CD14-positive monocyte (primary cell): ENCODE measurements around the gene ALDH3A2. TPM values are rescaled to one million over a fixed set of nuclear protein-coding genes. Genes with fewer than 3 reads are reported as not detected.

Experiments
- DNase-seq, 3 donors: peaks; one replicate each; pipeline ENCODE4 v3.0.0-alpha.2; 2011 to 2022
- H2AFZ ChIP-seq: 2 replicates; pipeline ENCODE4 v1.6.0; 2012; ENCODE audit warnings: mild to moderate bottlenecking, low read depth, low read length, inconsistent platforms; ENCODE audit not compliant: insufficient read depth, poor library complexity, severe bottlenecking
- H3K27ac ChIP-seq, 2 donors: 1 replicate in 1 of 2; 2 replicates in 1 of 2; pipeline ENCODE4 v1.5.1; 2012 to 2013; ENCODE audit warnings: low read length in 2 of 2, control low read depth in 1 of 2, inconsistent platforms in 1 of 2, low read depth in 1 of 2, mild to moderate bottlenecking in 1 of 2
- H3K27me3 ChIP-seq, 2 donors: one replicate each; pipeline versions ENCODE4 v1.6.0 to v1.6.1; 2011 to 2013; ENCODE audit warnings: low read length in 2 of 2; ENCODE audit not compliant: control insufficient read depth in 2 of 2, insufficient read depth in 2 of 2
- H3K36me3 ChIP-seq, 2 donors: replicated peaks in 1 of 2; 1 replicate in 1 of 2; 2 replicates in 1 of 2; pipeline versions ENCODE4 v1.5.1 to v1.6.1; 2012 to 2013; ENCODE audit warnings: low read length in 2 of 2, control low read depth in 1 of 2, inconsistent platforms in 1 of 2, mild to moderate bottlenecking in 1 of 2; ENCODE audit not compliant: insufficient read depth in 2 of 2, control insufficient read depth in 1 of 2
- H3K4me1 ChIP-seq, 2 donors: 1 replicate in 1 of 2; 2 replicates in 1 of 2; pipeline versions ENCODE4 v1.5.1 to v1.6.1; 2012 to 2013; ENCODE audit warnings: low read length in 2 of 2, control low read depth in 1 of 2, inconsistent platforms in 1 of 2, mild to moderate bottlenecking in 1 of 2, moderate library complexity in 1 of 2; ENCODE audit not compliant: insufficient read depth in 2 of 2, control insufficient read depth in 1 of 2
- H3K4me2 ChIP-seq: replicated peaks from 2 replicates; pipeline ENCODE3; 2012; ENCODE audit warnings: low read length, moderate library complexity, mild to moderate bottlenecking; ENCODE audit not compliant: poor library complexity, severe bottlenecking; ENCODE audit errors: extremely low read depth
- H3K4me3 ChIP-seq, 3 experiments: fragments of 200-600 bp in 1 of 3; sonication (generic) in 1 of 3; replicated peaks in 1 of 3; 1 replicate in 2 of 3; 2 replicates in 1 of 3; pipeline ENCODE4 v1.5.1; 2011 to 2013; ENCODE audit warnings: low read length in 3 of 3, mild to moderate bottlenecking in 3 of 3, control low read depth in 2 of 3, low read depth in 2 of 3, inconsistent platforms in 1 of 3, moderate library complexity in 1 of 3
- H3K79me2 ChIP-seq: 2 replicates; pipeline ENCODE4 v1.6.0; 2012; ENCODE audit warnings: mild to moderate bottlenecking, control low read depth, inconsistent platforms, low read length, moderate library complexity; ENCODE audit not compliant: insufficient read depth
- H3K9ac ChIP-seq: 2 replicates; pipeline ENCODE4 v1.6.0; 2017; ENCODE audit warnings: low read length, mild to moderate bottlenecking; ENCODE audit not compliant: insufficient read depth, poor library complexity, severe bottlenecking
- H3K9me3 ChIP-seq, 2 donors: replicated peaks in 1 of 2; 1 replicate in 1 of 2; 2 replicates in 1 of 2; pipeline versions ENCODE4 v1.5.1 to v1.6.1; 2012 to 2013; ENCODE audit warnings: low read length in 2 of 2, control low read depth in 1 of 2; ENCODE audit not compliant: control insufficient read depth in 1 of 2, insufficient read depth in 1 of 2
- H4K20me1 ChIP-seq: 2 replicates; pipeline ENCODE4 v1.6.0; 2012; ENCODE audit warnings: mild to moderate bottlenecking, low read length, control low read depth, moderate library complexity; ENCODE audit not compliant: insufficient read depth
- H3K27ac Mint-ChIP-seq, 7 donors: one replicate each; pipeline ENCODE4 v1.8.0; 2020; ENCODE audit warnings: mild to moderate bottlenecking in 7 of 7, mixed read lengths in 7 of 7, moderate library complexity in 6 of 7, inconsistent platforms in 2 of 7
- H3K27me3 Mint-ChIP-seq, 3 donors: one replicate each; pipeline ENCODE4 v1.8.0; 2021 to 2022; ENCODE audit warnings: low read depth in 3 of 3, mild to moderate bottlenecking in 3 of 3, mixed read lengths in 3 of 3, moderate library complexity in 3 of 3, inconsistent platforms in 1 of 3
- H3K36me3 Mint-ChIP-seq, 2 donors: one replicate each; pipeline ENCODE4 v1.8.0; 2020; ENCODE audit warnings: mixed read lengths in 2 of 2, inconsistent platforms in 1 of 2, mild to moderate bottlenecking in 1 of 2
- H3K4me1 Mint-ChIP-seq: one replicate; pipeline ENCODE4 v1.8.0; 2020; ENCODE audit warnings: mild to moderate bottlenecking, mixed read lengths
- H3K4me3 Mint-ChIP-seq, 2 donors: one replicate each; pipeline ENCODE4 v1.8.0; 2020; ENCODE audit warnings: mild to moderate bottlenecking in 2 of 2, mixed read lengths in 2 of 2, moderate library complexity in 1 of 2
- H3K9me3 Mint-ChIP-seq, 7 donors: one replicate each; pipeline ENCODE4 v1.8.0; 2020 to 2022; ENCODE audit warnings: mixed read lengths in 7 of 7, mild to moderate bottlenecking in 6 of 7, moderate library complexity in 6 of 7, inconsistent platforms in 2 of 7
- CTCF ChIP-seq: fragments of 200-600 bp; IDR thresholded peaks from one replicate; pipeline ENCODE4 v1.8.0; 2022; ENCODE audit warnings: antibody characterized with exemption, mild to moderate bottlenecking
- WGBS: methylation state at CpG from one replicate; pipeline ENCODE4 v1.1.5; 2013; ENCODE audit warnings: missing lambda C conversion rate; ENCODE audit not compliant: insufficient coverage; 5-methylcytosine and 5-hydroxymethylcytosine counted together
- intact Hi-C, 2 donors: fragments of 100-400 bp; cut with micrococcal nuclease; formaldehyde crosslinking; loops; one replicate each; pipeline versions ENCODE4 v1.15.0 to v1.15.1; 2023
- polyA plus RNA-seq, 3 donors: library from polyadenylated mRNA; depleted of rRNA in 1 of 3; unstranded in 2 of 3; stranded (reverse) in 1 of 3; fragments of 300-500 nt in 2 of 3; fragments of >200 nt in 1 of 3; fragmentation: Illumina TruSeq in 2 of 3; gene quantifications; 1 replicate in 2 of 3; 2 replicates in 1 of 3; pipeline ENCODE4 v1.2.3, GENCODE V29; 2012 to 2021

Gene ALDH3A2
- polyA plus RNA-seq, 3 donors, result 22.5 to 58.0 (median 50.3) TPM

GRCh38 chr17:19706791-19707727 lies 58.5 kb downstream of the ALDH3A2 start:
- H3K27ac Mint-ChIP-seq, result no peak overlapping the region
- Histone ChIP-seq H3K36me3 (no peaks in the 10 kb centered on the region), H3K27ac (no peak overlapping the region), H3K9me3 (no peaks in the 10 kb centered on the region), H3K9ac (no peak overlapping the region), H2AFZ (no peak overlapping the region), H3K27me3 (no peaks in the 10 kb centered on the region), H3K4me2 (no peak overlapping the region), H3K79me2 (no peaks in the 10 kb centered on the region), H4K20me1 (no peaks in the 10 kb centered on the region), H3K4me1 (peaks cover 6 to 8% of the 10 kb centered on the region in 2 donors), H3K4me3 (no peak overlapping the region)
- no peak for DNase-seq
- H3K4me3 Mint-ChIP-seq, result no peak overlapping the region
- H3K9me3 Mint-ChIP-seq, result no peaks in the 10 kb centered on the region
- intact Hi-C loops, result no loop called here
- peaks cover 12% of the 10 kb centered on the region for H3K4me1 Mint-ChIP-seq
- TF ChIP-seq CTCF, result no peak
- no peaks in the 10 kb centered on the region for H3K36me3 Mint-ChIP-seq
- WGBS, result 96% methylated on average over 5 of the region's 12 CpGs
- no peaks in the 10 kb centered on the region for H3K27me3 Mint-ChIP-seq

GRCh38 chr17:19707728-19708221 lies 59.2 kb downstream of the ALDH3A2 start:
- Mint-ChIP-seq H3K9me3 (no peaks in the 10 kb centered on the region), H3K4me3 (no peak overlapping the region), H3K27me3 (no peaks in the 10 kb centered on the region), H3K27ac (no peak overlapping the region), H3K4me1 (peaks cover 4% of the 10 kb centered on the region), H3K36me3 (no peaks in the 10 kb centered on the region)
- 93% methylated on average over 10 of the region's 11 CpGs for WGBS
- Histone ChIP-seq H4K20me1 (no peaks in the 10 kb centered on the region), H3K9ac (no peak overlapping the region), H3K4me2 (no peak overlapping the region), H3K79me2 (no peaks in the 10 kb centered on the region), H3K36me3 (no peaks in the 10 kb centered on the region), H2AFZ (no peak overlapping the region), H3K9me3 (no peaks in the 10 kb centered on the region), H3K4me1 (peaks cover under 1 to 1% of the 10 kb centered on the region in 2 donors), H3K27me3 (no peaks in the 10 kb centered on the region), H3K4me3 (no peak overlapping the region), H3K27ac (no peak overlapping the region)
- DNase-seq, result no peak
- TF ChIP-seq CTCF, result no peak
- intact Hi-C loops, result no loop called here
